Testis (tissue), 3 donors: ENCODE measurements around the gene FARP2. TPM values are rescaled to one million over a fixed set of nuclear protein-coding genes. Genes with fewer than 3 reads are reported as not detected.
"Not testable (repeated sequence)": the region's sequence is repeated elsewhere in the genome, so short reads cannot be mapped to it uniquely, and the experiment has no call there.

Experiments
- DNase-seq: peaks from one replicate; pipeline ENCODE4 v3.0.0-alpha.2; 2019
- H3K27ac ChIP-seq, 2 donors: fragments of 200-600 bp; sonication (generic); one replicate each; pipeline ENCODE4 v1.5.1; 2019
- H3K27me3 ChIP-seq: fragments of 200-600 bp; sonication (generic); one replicate; pipeline ENCODE4 v1.5.1; 2019
- H3K36me3 ChIP-seq: fragments of 200-600 bp; sonication (generic); one replicate; pipeline ENCODE4 v1.5.1; 2017; ENCODE audit warnings: low read depth; ENCODE audit errors: missing control alignments
- H3K4me1 ChIP-seq: fragments of 200-600 bp; sonication (generic); one replicate; pipeline ENCODE4 v1.5.1; 2019
- H3K4me3 ChIP-seq, 2 donors: fragments of 200-600 bp; sonication (generic); one replicate each; pipeline ENCODE4 v1.5.1; 2017 to 2019
- H3K9me3 ChIP-seq: fragments of 200-600 bp; sonication (generic); one replicate; pipeline ENCODE4 v1.5.1; 2017
- POLR2A ChIP-seq: fragments of 450-650 bp; IDR thresholded peaks from one replicate; pipeline ENCODE4 v1.6.1; 2017; ENCODE audit warnings: antibody characterized with exemption, mild to moderate bottlenecking, moderate library complexity
- WGBS, 2 donors: methylation state at CpG; one replicate each; pipeline ENCODE4 v1.1.5; 2018; 5-methylcytosine and 5-hydroxymethylcytosine counted together
- intact Hi-C: fragments of 100-400 bp; cut with DNase I; formaldehyde crosslinking; loops from one replicate; pipeline ENCODE4 v1.15.1; 2023; ENCODE audit warnings: low total_unique reads
- polyA plus RNA-seq: library from polyadenylated mRNA; stranded (reverse); fragments of 350-450 nt; fragmentation: Illumina TruSeq; extraction: RNeasy Lipid Tissue Mini Kit (QIAGEN cat#74804); gene quantifications from one replicate; pipeline ENCODE4 v1.2.3, GENCODE V29; 2014; ENCODE audit warnings: low read depth, low replicate concordance; ENCODE audit not compliant: insufficient read depth
- total RNA-seq, 2 donors: library from RNA; depleted of rRNA; stranded (reverse); fragments of >200 nt; gene quantifications; one replicate each; pipeline ENCODE4 v1.2.3, GENCODE V29; 2016
- TF ChIP-seq, protein P1 (sequence below), 3 experiments: fragments of 450-650 bp in 2 of 3; fragments of 200-600 bp in 1 of 3; sonication (generic) in 1 of 3; IDR thresholded peaks; one replicate each; pipeline ENCODE4 v1.5.1; 2016 to 2019; ENCODE audit warnings: antibody characterized with exemption in 3 of 3, mild to moderate bottlenecking in 2 of 3, moderate library complexity in 1 of 3

Gene FARP2
- total and polyA plus RNA-seq, 3 donors from 2014 or later = 69.8 to 145 (median 78.1) TPM

DNA sequence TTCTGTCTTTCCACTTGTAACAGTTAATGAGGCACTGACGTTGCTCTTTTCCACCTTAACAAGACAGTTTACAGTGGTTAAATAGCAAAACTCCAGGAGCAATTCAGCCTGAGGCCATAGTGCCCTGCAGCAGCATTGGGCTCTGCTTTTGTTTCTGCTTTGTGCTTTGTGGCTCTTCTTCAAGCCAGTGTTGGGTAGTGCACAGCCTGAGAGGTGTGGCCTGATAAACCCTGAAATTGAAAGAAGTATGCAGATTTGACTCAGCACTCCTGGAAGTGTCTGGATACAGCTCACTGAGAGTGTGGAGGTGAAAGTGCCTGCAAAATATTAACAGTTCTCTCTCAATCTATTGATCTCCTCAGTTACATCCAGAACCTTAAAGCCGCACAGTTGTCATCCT lies 89.3 kb downstream of the FARP2 start:
- no peaks in the 10 kb centered on the region for H3K27me3 ChIP-seq
- H3K4me3 ChIP-seq = no peak overlapping the region
- no peak overlapping the region for H3K27ac ChIP-seq
- intact Hi-C loops = no loop called here
- TF ChIP-seq POLR2A = no peak
- TF ChIP-seq, protein P1, sequence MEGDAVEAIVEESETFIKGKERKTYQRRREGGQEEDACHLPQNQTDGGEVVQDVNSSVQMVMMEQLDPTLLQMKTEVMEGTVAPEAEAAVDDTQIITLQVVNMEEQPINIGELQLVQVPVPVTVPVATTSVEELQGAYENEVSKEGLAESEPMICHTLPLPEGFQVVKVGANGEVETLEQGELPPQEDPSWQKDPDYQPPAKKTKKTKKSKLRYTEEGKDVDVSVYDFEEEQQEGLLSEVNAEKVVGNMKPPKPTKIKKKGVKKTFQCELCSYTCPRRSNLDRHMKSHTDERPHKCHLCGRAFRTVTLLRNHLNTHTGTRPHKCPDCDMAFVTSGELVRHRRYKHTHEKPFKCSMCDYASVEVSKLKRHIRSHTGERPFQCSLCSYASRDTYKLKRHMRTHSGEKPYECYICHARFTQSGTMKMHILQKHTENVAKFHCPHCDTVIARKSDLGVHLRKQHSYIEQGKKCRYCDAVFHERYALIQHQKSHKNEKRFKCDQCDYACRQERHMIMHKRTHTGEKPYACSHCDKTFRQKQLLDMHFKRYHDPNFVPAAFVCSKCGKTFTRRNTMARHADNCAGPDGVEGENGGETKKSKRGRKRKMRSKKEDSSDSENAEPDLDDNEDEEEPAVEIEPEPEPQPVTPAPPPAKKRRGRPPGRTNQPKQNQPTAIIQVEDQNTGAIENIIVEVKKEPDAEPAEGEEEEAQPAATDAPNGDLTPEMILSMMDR (IDR thresholded peaks at IDR 0.05) = no peak
- 80 to 96% methylated on average over 2 of the region's 2 CpGs for WGBS, 2 donors
- H3K9me3 ChIP-seq = no peaks in the 10 kb centered on the region
- DNase-seq = no peak
- no peaks in the 10 kb centered on the region for H3K4me1 ChIP-seq
- no peaks in the 10 kb centered on the region for H3K36me3 ChIP-seq

DNA sequence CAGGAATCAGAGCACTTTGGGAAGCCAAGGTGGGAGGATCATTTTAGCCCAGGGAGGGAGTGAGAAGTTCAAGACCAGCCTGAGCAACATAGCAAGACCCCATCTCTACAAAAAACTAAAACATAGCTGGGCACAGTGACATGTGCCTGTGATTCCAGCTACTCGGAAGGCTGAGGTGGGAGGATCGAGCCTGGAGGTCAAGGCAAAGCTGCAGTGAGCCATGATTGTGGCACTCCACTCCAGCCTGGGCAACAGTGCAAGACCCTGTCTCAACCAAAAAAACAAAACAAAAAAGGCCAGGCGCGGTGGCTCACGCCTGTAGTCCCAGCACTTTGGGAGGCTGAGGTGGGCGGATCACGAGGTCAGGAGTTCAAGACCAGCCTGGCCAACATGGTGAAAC lies 94.0 kb downstream of the FARP2 start:
- H3K27ac ChIP-seq, H3K36me3 ChIP-seq, H3K4me3 ChIP-seq, H3K9me3 ChIP-seq, H3K27me3 ChIP-seq, intact Hi-C loops, DNase-seq, H3K4me1 ChIP-seq: not testable (repeated sequence)
- WGBS, 2 donors = 90 to 95% methylated on average over 7 of the region's 7 CpGs

GRCh38 chr2:241451840-241452506 lies 95.9 kb downstream of the FARP2 start:
- intact Hi-C loops = no loop called here
- H3K9me3 ChIP-seq = no peaks in the 10 kb centered on the region
- H3K36me3 ChIP-seq = no peaks in the 10 kb centered on the region
- TF ChIP-seq POLR2A = no peak
- TF ChIP-seq, protein P1 (IDR thresholded peaks at IDR 0.05) = no peak
- H3K27me3 ChIP-seq = no peaks in the 10 kb centered on the region
- WGBS, 2 donors = 76 to 86% methylated on average over 10 of the region's 10 CpGs
- no peak for DNase-seq
- H3K4me3 ChIP-seq = no peak overlapping the region
- H3K27ac ChIP-seq = no peak overlapping the region
- no peaks in the 10 kb centered on the region for H3K4me1 ChIP-seq

DNA sequence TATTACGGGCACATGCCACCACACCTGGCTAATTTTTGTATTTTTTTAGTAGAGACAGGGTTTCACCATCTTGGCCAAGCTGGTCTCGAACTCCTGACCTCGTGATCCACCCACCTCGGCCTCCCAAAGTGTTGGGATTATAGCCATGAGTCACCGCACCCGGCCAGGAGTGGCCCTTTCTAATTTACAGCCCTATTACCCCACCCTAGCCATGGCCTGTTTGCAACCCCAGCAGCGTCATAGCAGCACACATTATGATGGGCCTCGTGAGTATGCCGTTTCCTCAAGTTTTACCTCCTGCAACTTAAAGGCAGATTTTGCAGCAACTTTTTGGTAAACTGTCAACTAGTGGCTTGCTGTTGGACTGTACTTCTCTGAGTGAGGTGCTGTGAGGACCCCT lies 97.8 kb downstream of the FARP2 start:
- H3K27ac ChIP-seq, H3K9me3 ChIP-seq, DNase-seq, H3K4me3 ChIP-seq, H3K27me3 ChIP-seq, H3K4me1 ChIP-seq, intact Hi-C loops, H3K36me3 ChIP-seq: not testable (repeated sequence)
- WGBS, 2 donors = 91 to 96% methylated on average over 9 of the region's 9 CpGs

DNA sequence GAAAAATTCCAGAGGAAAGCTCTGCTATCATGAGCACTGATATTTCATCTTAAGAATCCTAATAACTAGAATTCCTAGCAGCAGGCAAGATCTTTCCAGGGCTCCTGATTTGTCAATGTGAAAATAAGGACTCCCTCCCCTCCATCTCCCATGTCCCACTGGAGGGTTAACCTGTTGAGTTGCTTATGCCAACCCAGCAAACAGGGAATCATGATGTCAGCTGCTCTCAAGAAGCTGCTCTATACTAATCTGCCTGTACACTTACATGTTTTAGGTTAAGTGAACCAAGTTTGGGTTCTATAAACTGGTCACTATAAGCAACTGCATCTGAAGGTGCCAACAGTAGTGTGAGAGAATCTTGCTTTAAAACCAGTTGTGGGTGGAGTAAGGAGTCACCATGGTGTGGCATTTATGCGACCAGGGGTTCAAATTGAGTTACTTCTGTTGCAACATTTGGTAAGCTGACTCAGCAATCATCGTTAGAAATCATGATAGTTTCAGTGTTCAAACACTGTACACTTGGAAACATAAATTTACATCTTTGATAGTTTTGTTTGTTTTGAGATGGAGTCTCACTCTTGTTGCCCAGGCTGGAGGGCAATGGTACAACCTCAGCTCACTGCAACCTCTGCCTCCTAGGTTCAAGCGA lies 98.9 kb downstream of the FARP2 start:
- intact Hi-C loops = no loop called here
- Histone ChIP-seq H3K27ac (no peak overlapping the region), H3K9me3 (no peaks in the 10 kb centered on the region), H3K27me3 (no peaks in the 10 kb centered on the region), H3K4me3 (no peak overlapping the region), H3K4me1 (no peaks in the 10 kb centered on the region), H3K36me3 (no peaks in the 10 kb centered on the region)
- WGBS, 2 donors = 72 to 75% methylated on average over 3 of the region's 3 CpGs
- TF ChIP-seq, protein P1 (IDR thresholded peaks at IDR 0.05) = no peak
- no peak for TF ChIP-seq POLR2A
- DNase-seq = no peak

GRCh38 chr2:241456546-241456945 lies 100.5 kb downstream of the FARP2 start:
- no peaks in the 10 kb centered on the region for H3K4me1 ChIP-seq
- H3K36me3 ChIP-seq = no peaks in the 10 kb centered on the region
- no peaks in the 10 kb centered on the region for H3K9me3 ChIP-seq
- TF ChIP-seq, protein P1 (IDR thresholded peaks at IDR 0.05) = no peak
- WGBS, 2 donors = 84 to 89% methylated on average over 11 of the region's 11 CpGs
- no peak overlapping the region for H3K4me3 ChIP-seq
- intact Hi-C loops = no loop called here
- H3K27ac ChIP-seq = no peak overlapping the region
- H3K27me3 ChIP-seq = no peaks in the 10 kb centered on the region
- DNase-seq = no peak
